Epithelial cell of proximal tubule (primary cell): ENCODE data around the gene ST8SIA1. TPM values are rescaled to one million over a fixed set of nuclear protein-coding genes. Genes with fewer than 3 reads are reported as not detected.

Source experiments
- DNase-seq: peaks from one replicate; pipeline ENCODE4 v3.0.0-alpha.2; 2011; ENCODE audit warnings: low read depth
- H3K4me3 ChIP-seq: 2 replicates; pipeline ENCODE4 v1.5.1; 2011; ENCODE audit warnings: low read depth, mild to moderate bottlenecking, low read length
- total RNA-seq: library from RNA; depleted of rRNA; stranded (reverse); fragments of >200 nt; gene quantifications from 2 replicates; pipeline ENCODE4 v1.2.3, GENCODE V29; 2015
- TF ChIP-seq, protein P1 (sequence below): conservative IDR thresholded peaks from 2 replicates; pipeline ENCODE4 v1.5.1; 2012; ENCODE audit warnings: low read depth, mild to moderate bottlenecking, low read length

The ST8SIA1 gene
- total RNA-seq, 1 donor from 2014 or later = 1.0 TPM

GRCh38 chr12:22348208-22348607, 13.7 kb upstream of the ST8SIA1 start:
- H3K4me3 ChIP-seq = no peak overlapping the region
- TF ChIP-seq, protein P1, sequence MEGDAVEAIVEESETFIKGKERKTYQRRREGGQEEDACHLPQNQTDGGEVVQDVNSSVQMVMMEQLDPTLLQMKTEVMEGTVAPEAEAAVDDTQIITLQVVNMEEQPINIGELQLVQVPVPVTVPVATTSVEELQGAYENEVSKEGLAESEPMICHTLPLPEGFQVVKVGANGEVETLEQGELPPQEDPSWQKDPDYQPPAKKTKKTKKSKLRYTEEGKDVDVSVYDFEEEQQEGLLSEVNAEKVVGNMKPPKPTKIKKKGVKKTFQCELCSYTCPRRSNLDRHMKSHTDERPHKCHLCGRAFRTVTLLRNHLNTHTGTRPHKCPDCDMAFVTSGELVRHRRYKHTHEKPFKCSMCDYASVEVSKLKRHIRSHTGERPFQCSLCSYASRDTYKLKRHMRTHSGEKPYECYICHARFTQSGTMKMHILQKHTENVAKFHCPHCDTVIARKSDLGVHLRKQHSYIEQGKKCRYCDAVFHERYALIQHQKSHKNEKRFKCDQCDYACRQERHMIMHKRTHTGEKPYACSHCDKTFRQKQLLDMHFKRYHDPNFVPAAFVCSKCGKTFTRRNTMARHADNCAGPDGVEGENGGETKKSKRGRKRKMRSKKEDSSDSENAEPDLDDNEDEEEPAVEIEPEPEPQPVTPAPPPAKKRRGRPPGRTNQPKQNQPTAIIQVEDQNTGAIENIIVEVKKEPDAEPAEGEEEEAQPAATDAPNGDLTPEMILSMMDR = no peak
- DNase-seq = no peak

- H3K4me3 ChIP-seq = no peak overlapping the region
- no peak for DNase-seq
These were observed 5.6 kb upstream of the ST8SIA1 start for GRCh38 chr12:22340143-22340542.

GRCh38 chr12:22339691-22340090, 5.2 kb upstream of the ST8SIA1 start:
- H3K4me3 ChIP-seq = no peak overlapping the region
- TF ChIP-seq, protein P1 = no peak

More at GRCh38 chr12:22340143-22340542, 5.6 kb upstream of the ST8SIA1 start:
- TF ChIP-seq, protein P1 = no peak

DNA sequence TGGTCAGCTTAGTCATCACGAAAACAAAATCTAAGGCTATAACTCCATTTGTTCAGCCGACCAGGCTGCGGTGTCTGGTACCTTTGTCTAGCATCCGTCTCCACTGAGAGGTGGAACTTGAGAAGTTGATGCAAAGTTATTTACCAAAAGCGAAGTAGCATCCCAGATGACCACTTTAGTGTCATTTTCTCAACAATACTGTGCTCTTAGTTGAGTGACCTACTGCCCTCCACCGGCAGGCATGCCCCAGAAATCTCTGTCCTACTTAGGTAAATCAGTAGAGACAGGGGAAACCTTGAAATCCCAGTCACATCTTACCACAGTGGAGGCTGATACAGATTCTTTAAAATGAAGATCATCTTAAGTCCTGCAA, 1.3 kb upstream of the ST8SIA1 start:
- TF ChIP-seq, protein P1 = no peak
- H3K4me3 ChIP-seq = peak overlapping the region; percentile 59
- no peak for DNase-seq

More at GRCh38 chr12:22339691-22340090, 5.2 kb upstream of the ST8SIA1 start:
- no peak for DNase-seq

DNA sequence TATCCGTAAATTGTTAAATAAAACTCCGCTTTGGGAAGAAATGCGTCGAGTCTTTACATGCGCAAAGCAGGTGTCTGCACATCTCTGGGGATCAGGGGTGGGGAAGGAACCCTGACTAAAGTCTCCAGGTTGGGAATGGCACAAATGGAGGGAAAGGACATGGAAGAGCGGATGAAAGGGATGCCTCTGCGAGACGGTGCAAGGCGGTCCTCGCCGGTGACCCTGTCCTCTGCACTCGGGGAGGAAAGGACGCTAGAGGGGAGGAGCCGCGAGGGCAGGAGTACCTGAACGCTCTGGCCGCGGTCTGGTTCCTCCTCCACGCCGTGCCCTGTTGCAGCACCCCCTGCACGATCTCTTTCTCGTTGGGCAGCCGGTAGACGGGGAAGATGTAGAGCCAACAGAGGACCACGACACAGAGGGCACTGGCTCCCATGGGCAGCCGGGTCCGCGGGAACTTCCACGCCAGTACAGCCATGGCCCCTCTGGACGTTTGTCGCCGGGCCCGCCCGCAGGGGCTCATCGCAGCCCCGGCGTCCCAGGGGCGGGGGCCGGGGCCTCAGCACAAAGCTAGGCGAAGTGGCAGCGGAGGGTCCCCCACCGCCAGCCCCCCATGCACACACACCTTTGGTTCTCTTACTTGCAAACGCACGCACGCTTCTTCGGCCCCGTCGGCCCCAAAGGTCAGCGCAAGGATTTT, 646 bp downstream of the ST8SIA1 start:
- TF ChIP-seq, protein P1 = no peak
- peak overlapping the region; percentile 59 for H3K4me3 ChIP-seq

GRCh38 chr12:22333186-22333712, 1.3 kb downstream of the ST8SIA1 start:
- TF ChIP-seq, protein P1 = no peak
- no peak for DNase-seq
- H3K4me3 ChIP-seq = no peak overlapping the region

More for the DNA sequence above, 646 bp downstream of the ST8SIA1 start:
- no peak for DNase-seq

DNA sequence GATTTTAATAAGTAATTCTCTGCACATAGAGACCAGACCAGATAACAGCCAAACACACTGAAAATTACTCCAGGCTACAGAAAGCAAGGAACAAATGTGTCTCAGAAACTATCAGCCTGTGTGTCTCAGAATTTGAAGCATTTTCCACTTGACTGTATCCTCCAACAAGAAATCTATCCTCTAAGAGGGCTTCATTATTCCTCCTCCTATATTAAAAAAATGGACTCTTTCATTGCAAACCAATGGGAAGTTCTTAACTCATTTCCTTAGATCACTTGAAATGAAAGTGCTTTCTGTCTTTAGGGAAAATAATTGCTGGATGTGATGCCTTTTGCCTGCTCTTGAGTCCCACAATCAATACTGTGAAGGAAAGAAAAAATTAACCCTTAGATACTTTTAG, 2.3 kb downstream of the ST8SIA1 start:
- TF ChIP-seq, protein P1 = no peak
- no peak for DNase-seq
- no peak overlapping the region for H3K4me3 ChIP-seq
